GM21825 (cell line): Measurements from ENCODE around the gene ACADS.

Experiments
- ATAC-seq: cut with Tn5 transposase; IDR thresholded peaks from one replicate; pipeline ENCODE4 v1.9.1; 2021; ENCODE audit warnings: mild to moderate bottlenecking, moderate library complexity; ENCODE audit not compliant: unreplicated experiment

ACADS gene

DNA sequence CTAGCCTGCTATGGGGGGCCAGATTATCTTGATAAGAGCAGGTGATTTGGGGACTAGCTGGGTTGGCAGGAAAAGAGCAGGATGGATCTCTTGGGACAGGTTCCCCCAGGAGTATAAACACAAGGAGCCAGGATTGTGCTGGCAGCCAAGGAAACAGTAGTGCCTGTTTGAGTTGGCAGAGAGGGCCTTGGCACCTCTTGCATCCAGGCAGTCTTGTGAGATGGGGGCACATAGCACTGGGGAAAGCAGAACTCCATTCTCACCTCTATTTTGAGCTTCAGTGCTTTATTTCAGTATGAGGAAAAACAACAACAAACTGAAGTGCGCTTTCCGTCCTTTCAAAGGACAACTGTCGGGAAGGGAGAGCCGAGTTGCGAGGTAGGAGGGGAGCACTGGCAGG lies 24.7 kb upstream of the ACADS start:
- no peak for ATAC-seq

DNA sequence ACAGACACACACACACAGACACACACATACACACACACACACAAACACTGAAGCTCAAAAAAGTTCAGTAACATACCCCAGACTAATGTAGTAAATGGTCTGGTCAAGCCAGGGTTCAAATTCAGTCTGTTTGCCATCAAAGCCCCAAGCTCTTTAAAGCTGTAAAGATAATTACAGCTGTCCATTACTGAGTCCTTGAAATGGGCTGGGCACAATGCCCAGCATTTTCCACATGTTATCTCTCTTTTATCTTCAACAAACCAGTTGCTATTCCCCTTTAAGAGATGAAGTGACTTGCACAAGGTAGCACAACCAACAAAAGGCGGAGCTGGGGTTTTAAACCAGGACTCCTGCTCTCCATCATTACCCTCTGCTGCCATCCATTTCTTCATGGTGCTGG lies 23.0 kb upstream of the ACADS start:
- no peak for ATAC-seq

DNA sequence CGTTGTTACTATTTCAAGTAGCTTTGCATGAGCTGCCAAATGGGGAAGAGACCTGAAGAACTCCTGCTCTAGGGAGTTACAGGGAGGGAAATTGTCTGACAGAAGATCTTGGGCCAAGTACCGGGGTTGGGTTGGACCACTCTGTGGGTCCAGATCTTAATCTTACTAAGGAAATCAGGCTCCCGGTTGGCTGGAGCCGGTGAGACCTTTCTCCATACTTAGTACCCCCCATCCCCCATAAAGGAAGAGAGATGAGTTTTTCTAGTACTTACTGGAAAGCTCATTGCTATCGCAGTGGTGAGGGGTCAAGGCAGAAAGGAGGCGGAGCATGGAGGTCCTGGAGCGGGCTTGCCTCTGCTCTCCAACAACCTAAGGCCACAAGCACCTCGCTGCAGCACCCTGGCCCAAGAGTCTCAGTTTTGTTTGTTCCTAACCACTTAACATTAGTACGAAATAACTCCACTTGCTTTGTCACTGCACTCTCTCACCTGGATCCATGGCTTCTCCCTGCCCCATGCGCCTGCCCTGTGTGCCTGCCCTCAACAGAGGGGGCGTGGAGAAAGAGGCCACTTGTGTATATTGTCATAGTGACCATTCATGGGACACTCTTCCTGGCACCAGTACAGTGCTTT lies 22.2 kb upstream of the ACADS start:
- no peak for ATAC-seq

DNA sequence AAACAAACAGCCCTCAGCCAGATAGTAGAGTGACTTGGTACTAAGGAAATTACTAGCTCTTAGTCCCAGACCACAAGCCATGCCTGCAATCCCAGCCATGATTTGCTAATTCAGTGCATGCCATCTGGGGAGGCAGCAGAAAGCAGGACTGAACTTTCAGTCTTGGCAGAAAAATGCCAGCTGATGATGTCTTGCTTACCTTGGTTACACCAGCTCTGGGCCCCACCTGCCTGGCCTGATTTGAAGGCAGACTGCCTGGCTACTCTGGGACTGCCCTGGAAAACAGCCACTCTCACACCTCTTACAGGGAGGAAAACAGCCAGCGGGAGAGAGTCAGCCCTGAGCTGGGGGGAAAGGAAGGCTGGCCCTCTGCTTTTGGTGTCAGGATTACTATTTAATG lies 20.0 kb upstream of the ACADS start:
- no peak for ATAC-seq

DNA sequence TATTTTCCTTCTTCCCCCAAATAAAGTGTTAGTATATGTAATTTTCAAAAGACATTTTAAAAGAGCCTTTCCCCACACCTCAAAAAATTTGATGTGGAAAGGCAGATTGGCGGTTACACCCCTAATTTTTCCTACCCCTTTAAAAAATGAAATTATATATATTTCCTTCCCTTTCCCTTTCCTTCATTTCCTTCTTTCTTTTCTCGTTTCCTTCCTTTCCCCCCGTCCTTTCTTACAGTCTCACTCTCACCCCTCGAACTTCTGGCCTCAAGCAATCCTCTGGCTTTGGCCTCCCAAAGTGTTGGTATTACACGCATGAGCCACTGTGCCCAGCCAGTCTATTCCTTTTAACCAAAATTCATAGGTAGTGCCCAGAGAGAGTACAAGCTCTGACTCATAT lies 19.6 kb upstream of the ACADS start:
- ATAC-seq, result no peak

DNA sequence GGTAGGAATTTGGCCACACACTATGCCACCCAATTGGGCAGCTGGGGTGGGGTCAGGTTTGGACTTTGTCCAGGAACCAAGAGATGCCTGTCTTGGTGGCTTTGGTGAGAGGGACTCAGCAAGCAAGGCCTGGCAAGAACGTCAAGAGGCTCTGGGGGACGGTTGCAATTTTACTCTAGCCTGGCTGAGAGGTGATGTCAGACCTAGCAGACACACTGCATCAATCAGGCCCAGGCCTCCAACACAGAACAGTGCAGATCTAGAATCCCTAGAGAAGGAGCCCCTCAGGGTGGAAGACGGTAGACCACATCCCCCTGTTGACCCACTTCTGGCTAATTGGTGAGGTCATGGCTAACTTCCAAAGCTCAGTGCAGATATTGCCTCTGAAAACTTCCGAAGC lies 17.0 kb upstream of the ACADS start:
- ATAC-seq, result no peak

DNA sequence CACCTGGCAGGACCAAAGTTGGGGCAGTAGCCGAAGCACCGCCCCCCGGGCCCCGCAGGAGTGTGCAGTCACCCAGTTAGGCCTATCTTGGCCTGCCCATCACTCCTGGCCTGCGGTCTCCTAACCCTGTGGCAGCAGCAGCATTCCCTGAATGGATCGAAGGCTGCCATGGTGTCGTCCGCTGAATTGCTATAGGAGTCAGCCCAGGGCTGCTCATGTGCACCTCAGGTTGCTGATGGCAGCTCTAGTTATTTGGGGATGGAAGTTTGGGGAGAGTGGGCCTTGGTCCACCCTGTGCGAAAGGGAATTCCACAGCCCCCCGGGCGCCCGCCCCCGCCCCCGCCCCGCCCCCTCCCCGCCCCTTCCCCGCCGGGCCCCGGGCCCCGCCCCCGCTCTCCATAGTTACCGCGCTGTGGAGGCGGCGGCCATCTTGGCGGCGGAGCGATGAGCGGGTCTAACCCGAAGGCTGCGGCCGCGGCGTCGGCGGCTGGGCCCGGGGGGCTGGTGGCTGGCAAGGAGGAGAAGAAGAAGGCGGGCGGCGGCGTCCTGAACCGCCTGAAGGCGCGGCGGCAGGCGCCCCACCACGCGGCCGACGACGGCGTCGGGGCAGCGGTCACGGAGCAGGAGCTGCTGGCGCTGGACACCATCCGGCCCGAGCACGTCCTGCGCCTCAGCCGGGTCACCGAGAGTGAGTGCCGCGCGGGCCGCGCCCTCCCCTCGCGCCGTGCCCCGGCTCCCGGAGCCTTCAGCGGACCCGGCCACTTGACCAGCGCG lies 15.4 kb upstream of the ACADS start, which contains the start of gene UNC119B:
Gene UNC119B, plus strand, starts transcription at position 428 of the 774 bp plus-strand sequence. Its CDS starts 17 bp downstream, at position 445.
- ATAC-seq, result peak; percentile 54

DNA sequence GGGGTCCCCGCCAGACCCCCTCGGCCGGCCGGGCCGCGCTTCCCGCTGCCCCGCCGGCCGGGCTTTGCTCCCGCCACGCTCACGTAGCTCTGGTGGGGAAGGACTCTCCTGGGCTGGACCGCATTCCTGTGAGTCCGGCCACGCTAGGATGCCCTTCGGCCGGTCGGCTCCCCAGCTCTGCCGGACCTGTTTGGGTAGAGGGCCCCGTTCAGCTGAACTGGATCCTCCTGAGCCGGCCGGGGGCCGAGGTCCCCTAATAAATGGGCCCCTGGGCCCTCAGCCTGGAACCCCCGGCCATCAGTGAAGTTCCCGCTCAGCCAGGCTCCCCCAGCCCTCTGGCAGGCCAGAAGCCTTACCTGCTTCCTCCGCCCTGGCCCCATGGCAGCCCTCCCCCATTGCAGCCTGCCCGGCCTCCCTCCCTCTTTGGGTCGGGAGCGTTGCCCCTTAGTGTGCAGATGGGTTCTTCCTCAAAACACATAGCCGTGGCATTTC lies 14.8 kb upstream of the ACADS start:
- ATAC-seq, result no peak

DNA sequence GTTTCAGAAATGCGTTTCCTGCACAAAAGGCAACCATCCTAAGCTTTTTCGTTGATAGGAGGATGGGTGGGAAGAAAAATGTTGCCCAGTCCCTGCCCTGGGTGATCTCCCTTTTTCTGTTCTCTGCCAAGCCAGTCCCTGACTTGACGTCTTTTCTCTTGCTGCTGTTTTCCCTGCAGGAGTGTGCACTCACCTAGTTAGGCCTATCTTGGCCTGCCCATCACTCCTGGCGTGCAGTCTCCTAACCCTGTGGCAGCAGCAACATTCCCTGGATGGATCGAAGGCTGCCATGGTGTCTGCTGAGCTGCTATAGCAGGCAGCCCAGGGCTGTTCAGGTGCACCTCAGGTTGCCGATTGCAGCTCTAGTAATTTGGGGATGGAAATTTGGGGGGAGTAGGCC lies 14.2 kb upstream of the ACADS start:
- no peak for ATAC-seq

DNA sequence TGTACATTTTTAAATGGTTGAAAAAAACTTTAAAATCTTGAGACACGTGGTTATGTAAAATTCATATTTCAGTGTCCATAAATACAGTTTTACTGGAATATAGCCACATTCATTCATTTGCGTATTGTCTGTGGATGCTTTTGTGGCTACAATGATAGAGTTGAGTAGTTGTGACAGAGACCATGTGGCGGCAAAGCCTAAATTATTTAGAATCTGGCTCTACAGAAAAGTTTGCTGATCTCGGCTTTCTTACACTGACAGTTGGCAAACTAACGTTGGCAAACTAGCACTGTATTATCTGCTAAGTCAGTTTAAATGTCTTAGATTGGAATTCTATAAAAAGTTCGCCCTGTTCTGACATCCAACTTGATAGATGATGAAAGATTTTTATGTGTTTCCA lies 13.0 kb upstream of the ACADS start:
- ATAC-seq, result no peak

DNA sequence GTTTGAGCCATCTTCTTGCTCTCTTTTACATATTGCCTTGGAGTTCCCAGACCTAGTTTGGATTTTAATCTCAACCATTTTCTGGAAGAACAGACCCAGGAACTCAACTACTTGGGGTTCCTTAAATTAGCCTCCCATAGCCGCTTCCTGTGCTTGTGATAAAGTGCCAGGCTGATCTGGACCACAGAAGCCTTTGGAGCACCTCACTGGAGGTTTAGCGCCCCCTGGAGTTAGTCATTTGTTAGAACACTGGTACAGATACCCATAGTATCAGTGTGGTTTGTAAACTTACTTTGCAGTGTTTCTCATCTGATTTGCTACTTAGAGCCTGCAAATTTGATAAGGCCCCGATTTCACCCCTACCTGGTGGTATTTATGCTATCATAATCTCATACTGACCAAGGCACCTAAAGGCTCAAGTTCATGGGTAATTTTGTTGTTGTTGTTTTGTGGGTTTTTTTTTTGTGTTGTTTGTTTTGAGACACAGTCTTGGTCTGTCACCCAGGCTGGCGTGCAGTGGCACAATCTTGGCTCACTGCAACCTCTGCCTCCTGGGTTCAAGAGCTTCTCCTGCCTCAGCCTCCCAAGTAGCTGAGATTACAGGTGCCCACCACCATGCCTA lies 11.7 kb upstream of the ACADS start:
- peak; percentile 41 for ATAC-seq

DNA sequence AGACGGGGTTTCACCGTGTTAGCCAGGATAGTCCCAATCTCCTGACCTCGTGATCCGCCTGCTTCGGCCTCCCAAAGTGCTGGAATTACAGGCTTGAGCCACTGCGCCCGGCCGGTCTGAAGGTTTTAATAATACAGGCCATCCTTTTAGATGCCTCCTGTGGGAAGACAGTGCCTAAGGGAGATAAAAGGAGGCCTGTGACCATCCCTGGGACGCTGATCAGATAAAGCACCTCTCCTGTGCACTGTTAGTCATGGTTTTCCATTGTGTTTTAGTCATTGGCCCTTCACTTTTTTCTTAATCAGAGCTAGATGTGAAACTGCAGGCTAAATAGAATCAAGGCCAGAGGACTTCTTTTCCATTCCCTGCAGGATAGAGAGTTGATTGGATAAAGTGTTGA lies 7.6 kb upstream of the ACADS start:
- no peak for ATAC-seq

DNA sequence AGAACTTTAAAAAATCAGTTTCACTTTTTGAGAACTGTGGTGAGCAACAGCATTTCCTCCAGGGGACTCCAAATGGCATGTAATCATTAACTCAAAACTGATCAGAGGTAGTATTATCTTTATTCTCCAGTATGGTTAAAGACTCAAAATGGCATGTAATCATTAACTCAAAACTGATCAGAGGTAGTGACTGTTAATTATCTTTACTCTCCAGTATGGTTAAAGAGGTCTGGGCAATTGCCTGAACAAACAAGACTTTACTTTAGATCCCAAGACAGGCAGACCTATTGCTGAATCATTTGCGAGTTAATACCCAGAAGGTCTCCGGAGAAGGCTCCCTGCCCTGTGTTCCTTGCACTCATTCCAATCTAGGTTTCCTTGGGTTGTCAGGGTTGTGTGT lies 6.6 kb upstream of the ACADS start:
- ATAC-seq, result no peak

DNA sequence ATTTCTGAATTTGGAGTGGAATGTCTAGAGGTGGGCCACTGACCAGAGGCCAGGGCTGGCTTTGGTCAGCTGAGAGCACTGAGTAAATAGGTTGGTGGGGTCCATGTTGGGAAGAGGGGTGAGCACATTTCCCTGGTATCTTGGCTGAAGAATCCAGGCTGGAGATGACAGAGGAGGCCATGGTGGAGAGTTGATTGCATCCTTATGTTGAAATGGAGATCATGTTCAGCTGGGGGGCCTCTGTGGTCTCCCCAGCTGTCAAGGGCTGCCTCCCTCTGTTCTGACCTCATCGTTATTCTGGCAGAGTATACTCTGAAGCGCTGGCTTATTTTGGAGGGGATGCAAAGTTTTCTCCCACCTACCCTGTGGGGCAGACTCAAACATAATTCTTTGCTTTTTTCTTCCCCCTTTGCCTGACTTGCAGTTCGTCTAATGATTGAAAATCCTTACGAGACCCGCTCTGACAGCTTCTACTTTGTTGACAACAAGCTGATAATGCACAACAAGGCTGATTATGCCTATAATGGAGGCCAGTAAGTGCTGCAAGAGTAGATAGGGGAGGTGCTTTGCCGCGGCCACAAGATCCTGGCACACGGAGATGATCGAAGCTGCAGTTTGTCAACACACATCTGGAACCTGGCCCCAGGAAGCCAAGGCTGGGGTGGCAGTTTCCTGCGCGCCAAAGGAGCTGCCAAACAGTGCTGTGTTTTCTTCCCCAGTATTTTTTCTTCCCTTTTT lies 6.0 kb upstream of the ACADS start:
- ATAC-seq, result no peak

DNA sequence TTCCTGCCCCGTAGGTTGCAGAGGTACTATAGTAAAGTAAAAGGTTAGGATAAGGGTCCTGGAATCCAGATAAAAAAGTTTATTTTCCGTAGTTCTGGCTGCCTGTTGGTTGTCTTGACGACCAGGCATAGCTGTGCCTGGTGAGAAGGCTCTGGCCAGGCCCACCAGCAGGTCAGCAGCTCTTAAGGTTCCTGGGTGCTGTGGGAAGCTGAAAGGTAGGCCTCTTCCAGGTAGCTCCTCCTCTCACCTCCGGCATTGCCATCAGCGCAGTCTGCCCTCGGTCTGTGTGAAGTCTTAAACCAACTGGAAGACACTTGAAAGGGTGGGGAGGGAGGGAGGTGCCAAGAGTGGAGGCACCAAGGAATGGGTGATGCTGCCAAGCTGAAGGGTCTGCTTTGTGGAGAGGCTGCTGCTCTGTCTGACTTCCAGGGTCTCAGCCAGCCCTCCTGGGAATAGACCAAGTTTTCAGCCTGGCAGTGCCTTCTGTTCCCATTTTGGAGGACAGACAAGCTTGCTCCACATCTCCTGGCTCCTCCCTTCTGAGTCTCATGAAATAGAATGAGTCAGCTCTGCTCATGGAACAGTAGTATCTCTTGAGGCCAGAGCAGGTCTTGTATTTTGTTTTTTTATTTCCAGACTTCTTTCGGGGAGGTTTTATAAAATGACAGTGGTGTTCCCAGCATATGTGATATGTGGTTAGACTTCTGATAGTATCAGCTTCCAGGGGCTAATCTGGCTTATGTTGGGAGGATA lies 5.2 kb upstream of the ACADS start:
- ATAC-seq, result no peak

DNA sequence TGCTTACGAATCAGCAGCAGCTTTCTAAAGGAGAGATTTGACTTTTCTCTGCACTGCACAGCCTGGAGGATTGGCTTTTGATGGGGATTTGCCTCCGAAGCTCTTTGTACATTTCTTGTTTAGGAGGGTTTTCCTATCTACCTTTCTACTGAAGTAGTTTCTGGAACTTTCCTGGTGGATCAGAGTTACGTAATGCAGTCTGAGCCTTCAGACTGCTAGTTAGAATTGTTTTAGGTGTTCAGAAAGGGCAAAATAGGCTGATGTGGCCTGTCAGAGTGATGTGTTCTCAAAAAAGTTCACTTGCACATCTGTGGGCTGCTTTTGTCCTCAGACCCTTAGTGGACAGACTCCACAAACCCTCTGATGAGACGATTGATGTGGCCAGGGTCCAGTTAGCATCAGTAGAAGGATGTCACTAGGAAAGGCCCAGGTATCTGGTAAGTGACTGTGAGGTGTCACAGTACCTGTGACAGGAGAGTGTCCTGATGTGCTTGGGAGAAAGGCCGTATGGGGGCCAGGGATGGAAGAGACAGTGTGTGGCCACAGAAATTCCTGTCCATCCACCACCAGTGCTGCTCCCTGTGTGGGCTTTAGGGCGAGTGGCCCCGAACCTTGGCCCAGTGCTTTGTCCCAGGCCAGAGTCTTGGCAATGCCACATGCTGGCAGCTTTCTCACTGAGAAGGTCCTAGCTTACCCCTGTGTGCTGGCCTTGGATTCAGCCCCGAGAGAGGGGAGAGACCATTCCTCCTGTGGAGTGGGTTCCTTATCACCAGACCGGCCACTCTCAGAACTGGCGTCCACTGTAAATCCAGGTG lies 4.4 kb upstream of the ACADS start:
- no peak for ATAC-seq

DNA sequence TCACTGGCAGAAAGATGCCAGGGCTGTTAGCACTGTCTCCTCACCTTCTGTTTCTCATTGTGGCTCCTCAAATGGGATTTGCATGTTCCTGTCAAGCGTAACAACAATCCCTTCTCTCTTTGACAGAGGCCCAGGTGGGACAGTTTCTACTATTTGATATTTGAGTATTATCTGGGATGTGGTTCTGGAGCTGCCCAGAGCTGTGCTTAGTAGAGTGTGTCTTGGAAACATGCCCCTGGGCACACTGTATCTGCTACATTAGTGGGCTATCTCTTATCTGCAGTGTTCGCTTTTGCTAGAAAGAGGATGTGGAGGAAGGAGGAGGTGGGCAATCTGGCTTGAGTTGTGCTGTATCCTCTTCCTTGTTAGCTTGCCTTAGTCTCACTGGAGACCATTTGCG lies 3.8 kb upstream of the ACADS start:
- no peak for ATAC-seq

DNA sequence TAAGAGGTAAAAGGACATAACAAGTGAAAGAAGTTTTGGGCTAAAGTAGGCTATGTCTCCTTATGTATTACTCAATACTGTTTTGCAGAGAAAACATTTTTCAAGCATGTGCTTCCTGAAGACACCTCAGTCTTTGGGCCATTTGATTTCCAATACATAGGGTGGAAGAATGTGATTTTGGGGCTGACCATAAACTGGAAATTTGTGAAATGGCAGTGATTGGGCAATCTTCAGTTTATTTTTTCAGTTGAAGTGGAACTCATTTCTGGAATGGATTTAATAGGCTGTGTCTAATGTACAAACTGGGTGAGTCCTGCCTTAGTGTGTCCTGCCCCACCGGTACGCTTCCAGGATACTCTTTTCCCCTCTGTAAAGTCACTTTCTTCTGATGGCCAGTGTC lies 2.8 kb upstream of the ACADS start:
- no peak for ATAC-seq

DNA sequence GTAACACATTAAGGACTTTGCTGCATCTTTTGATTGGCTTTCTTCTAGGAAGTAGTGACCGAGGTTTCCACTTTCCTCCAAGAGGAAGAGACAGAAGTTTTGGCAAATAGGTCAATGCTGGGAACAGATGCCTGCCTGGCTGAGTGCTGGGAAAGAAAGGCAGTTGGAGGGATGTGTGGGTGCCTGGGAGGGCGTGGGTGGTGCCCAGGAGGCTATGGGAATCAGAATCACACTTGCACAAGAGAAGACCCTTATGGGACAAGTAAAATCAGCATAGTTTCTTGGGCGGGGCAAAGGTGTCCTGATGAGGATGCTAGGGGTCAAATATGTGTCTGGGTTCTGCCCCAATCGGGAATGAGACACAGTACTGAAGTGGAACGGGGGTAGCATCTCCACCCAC lies 906 bp upstream of the ACADS start:
- no peak for ATAC-seq

DNA sequence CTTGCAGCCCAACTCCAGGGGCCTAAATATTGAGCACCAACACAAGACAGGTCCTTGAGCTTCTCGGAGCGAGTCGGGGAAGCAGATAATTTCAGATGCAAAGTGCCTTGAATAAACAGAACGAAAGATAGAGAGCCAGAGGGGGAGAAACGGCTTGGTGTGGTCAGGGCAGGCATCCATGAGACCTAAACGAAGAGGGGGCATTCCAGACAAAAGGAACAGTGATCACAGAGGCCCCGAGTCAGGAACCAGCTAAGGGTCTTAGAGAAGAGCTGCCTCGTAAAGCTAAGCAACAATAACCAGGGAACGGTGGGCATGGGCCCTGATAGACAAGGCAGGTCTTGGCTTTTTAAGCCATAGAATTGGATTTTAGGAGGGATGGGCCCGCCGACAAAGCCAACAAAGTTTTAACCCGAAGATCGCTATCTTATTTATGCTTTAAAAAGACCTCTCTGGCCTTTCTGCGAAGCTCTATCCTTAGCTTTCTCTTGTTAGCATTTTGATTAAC lies 421 bp upstream of the ACADS start:
- no peak for ATAC-seq
